Hepatocyte (in vitro differentiated cells): ENCODE measurements around the gene NARS2. TPM values are rescaled to one million over a fixed set of nuclear protein-coding genes. Genes with fewer than 3 reads are reported as not detected.

ENCODE experiments used
- DNase-seq: peaks from one replicate; pipeline ENCODE4 v3.0.0-alpha.2; 2016; ENCODE audit warnings: low spot score
- H2AFZ ChIP-seq: fragments of 200-600 bp; sonication (generic); 2 replicates; pipeline ENCODE4 v1.6.0; 2016; ENCODE audit warnings: antibody characterized with exemption, mild to moderate bottlenecking
- H3K27ac ChIP-seq: fragments of 200-600 bp; sonication (generic); 2 replicates; pipeline ENCODE4 v1.5.1; 2016; ENCODE audit warnings: mild to moderate bottlenecking
- H3K27me3 ChIP-seq: fragments of 200-600 bp; sonication (generic); 2 replicates; pipeline ENCODE4 v1.6.1; 2016
- H3K36me3 ChIP-seq: fragments of 200-600 bp; sonication (generic); replicated peaks from 2 replicates; pipeline ENCODE4 v1.5.1; 2016; ENCODE audit warnings: low read depth; ENCODE audit not compliant: insufficient read depth
- H3K4me1 ChIP-seq: fragments of 200-600 bp; sonication (generic); 2 replicates; pipeline ENCODE4 v1.5.1; 2016; ENCODE audit warnings: mild to moderate bottlenecking, moderate library complexity; ENCODE audit not compliant: insufficient read depth
- H3K4me2 ChIP-seq: fragments of 200-600 bp; sonication (generic); 2 replicates; pipeline ENCODE4 v1.6.0; 2016
- H3K4me3 ChIP-seq: fragments of 200-600 bp; sonication (generic); 2 replicates; pipeline ENCODE4 v1.5.1; 2016; ENCODE audit warnings: mild to moderate bottlenecking
- H3K79me2 ChIP-seq: fragments of 200-600 bp; sonication (generic); 2 replicates; pipeline ENCODE4 v1.6.0; 2017; ENCODE audit warnings: mild to moderate bottlenecking
- H3K9me2 ChIP-seq: fragments of 200-600 bp; sonication (generic); replicated peaks from 2 replicates; pipeline ENCODE4 v1.6.0; 2017; ENCODE audit warnings: mild to moderate bottlenecking; ENCODE audit not compliant: insufficient read depth
- H3K9me3 ChIP-seq: fragments of 200-600 bp; sonication (generic); 2 replicates; pipeline ENCODE4 v1.5.1; 2016; ENCODE audit warnings: low read depth, mild to moderate bottlenecking
- H4K20me1 ChIP-seq: fragments of 200-600 bp; sonication (generic); 2 replicates; pipeline ENCODE4 v1.6.0; 2016; ENCODE audit warnings: mild to moderate bottlenecking; ENCODE audit not compliant: insufficient read depth, poor library complexity, severe bottlenecking
- CTCF ChIP-seq: fragments of 200-600 bp; sonication (generic); IDR thresholded peaks from 2 replicates; pipeline ENCODE4 v1.5.1; 2016; ENCODE audit warnings: antibody characterized with exemption, mild to moderate bottlenecking; ENCODE audit not compliant: poor library complexity
- EZH2 ChIP-seq: fragments of 200-600 bp; sonication (generic); IDR thresholded peaks from 2 replicates; pipeline ENCODE4 v1.6.1; 2016; ENCODE audit warnings: antibody characterized with exemption, mild to moderate bottlenecking, borderline replicate concordance
- EZH2phosphoT487 ChIP-seq: fragments of 200-600 bp; sonication (generic); IDR thresholded peaks from one replicate; pipeline ENCODE4 v1.6.1; 2018; ENCODE audit warnings: antibody characterized with exemption, mild to moderate bottlenecking, low read depth, moderate library complexity; ENCODE audit not compliant: unreplicated experiment, severe bottlenecking
- WGBS: methylation state at CpG from one replicate; pipeline ENCODE4 v1.1.6; 2016; ENCODE audit warnings: low lambda C conversion rate; ENCODE audit errors: missing lambda C conversion rate; 5-methylcytosine and 5-hydroxymethylcytosine counted together
- polyA plus RNA-seq: library from polyadenylated mRNA; unstranded; fragments of >200 nt; fragmentation: Nextera tagmentation; extraction: Ambion mirVana; gene quantifications from 2 replicates; pipeline ENCODE4 v1.2.1, GENCODE V29; 2016
- total RNA-seq: library from RNA; depleted of rRNA; stranded (reverse); fragments of >200 nt; gene quantifications from 2 replicates; pipeline ENCODE4 v1.2.3, GENCODE V29; 2014

Gene NARS2
- total and polyA plus RNA-seq, 2 experiments from 2014 or later: 17.5 to 19.1 TPM

- no peaks in the 10 kb centered on the region for H3K36me3 ChIP-seq
- WGBS: 81% methylated on average over 4 of the region's 4 CpGs
Measured at GRCh38 chr11:78472905-78473304, 101.8 kb downstream of the NARS2 start.

GRCh38 chr11:78472382-78472781, 102.3 kb downstream of the NARS2 start:
- H3K27me3 ChIP-seq: no peaks in the 10 kb centered on the region
- no peak overlapping the region for H3K4me2 ChIP-seq
- DNase-seq: no peak
- no peaks in the 10 kb centered on the region for H3K4me1 ChIP-seq
- H2AFZ ChIP-seq: no peak overlapping the region
- no peaks in the 10 kb centered on the region for H3K79me2 ChIP-seq
- WGBS: 94% methylated on average over 3 of the region's 3 CpGs
- H4K20me1 ChIP-seq: no peaks in the 10 kb centered on the region
- no peak overlapping the region for H3K27ac ChIP-seq
- no peaks in the 10 kb centered on the region for H3K9me2 ChIP-seq
- TF ChIP-seq EZH2: no peak
- TF ChIP-seq EZH2phosphoT487: no peak
- no peak for TF ChIP-seq CTCF
- H3K36me3 ChIP-seq: no peaks in the 10 kb centered on the region
- no peak overlapping the region for H3K4me3 ChIP-seq
- no peaks in the 10 kb centered on the region for H3K9me3 ChIP-seq

More at GRCh38 chr11:78472905-78473304, 101.8 kb downstream of the NARS2 start:
- Histone ChIP-seq H3K4me3 (no peak overlapping the region), H3K79me2 (no peaks in the 10 kb centered on the region), H3K9me2 (no peaks in the 10 kb centered on the region), H3K9me3 (no peaks in the 10 kb centered on the region), H3K4me1 (no peaks in the 10 kb centered on the region), H3K27ac (no peak overlapping the region), H4K20me1 (no peaks in the 10 kb centered on the region), H3K4me2 (no peak overlapping the region), H2AFZ (no peak overlapping the region), H3K27me3 (no peaks in the 10 kb centered on the region)
- TF ChIP-seq CTCF (no peak), EZH2 (no peak), EZH2phosphoT487 (no peak)
- no peak for DNase-seq

- H2AFZ ChIP-seq: no peak overlapping the region
- H3K27me3 ChIP-seq: no peaks in the 10 kb centered on the region
- no peaks in the 10 kb centered on the region for H3K4me1 ChIP-seq
- no peaks in the 10 kb centered on the region for H3K79me2 ChIP-seq
- H3K9me3 ChIP-seq: no peaks in the 10 kb centered on the region
- no peak overlapping the region for H3K27ac ChIP-seq
- no peak overlapping the region for H3K4me2 ChIP-seq
- no peak for DNase-seq
- TF ChIP-seq EZH2: no peak
- no peak for TF ChIP-seq CTCF
- TF ChIP-seq EZH2phosphoT487: no peak
- H4K20me1 ChIP-seq: no peaks in the 10 kb centered on the region
- no peaks in the 10 kb centered on the region for H3K36me3 ChIP-seq
- 66% methylated on average over 3 of the region's 3 CpGs for WGBS
- H3K9me2 ChIP-seq: no peaks in the 10 kb centered on the region
- no peak overlapping the region for H3K4me3 ChIP-seq
Measured at GRCh38 chr11:78470861-78471442, 103.7 kb downstream of the NARS2 start.

- DNase-seq: no peak
- Histone ChIP-seq H3K4me1 (no peaks in the 10 kb centered on the region), H3K27me3 (no peaks in the 10 kb centered on the region), H2AFZ (no peak overlapping the region), H3K79me2 (no peaks in the 10 kb centered on the region), H4K20me1 (no peaks in the 10 kb centered on the region), H3K9me2 (no peaks in the 10 kb centered on the region), H3K9me3 (no peaks in the 10 kb centered on the region), H3K4me3 (no peak overlapping the region), H3K27ac (no peak overlapping the region), H3K36me3 (no peaks in the 10 kb centered on the region), H3K4me2 (no peak overlapping the region)
- 98% methylated on average over 3 of the region's 3 CpGs for WGBS
- TF ChIP-seq EZH2: no peak
- TF ChIP-seq CTCF: no peak
- no peak for TF ChIP-seq EZH2phosphoT487
Measured at GRCh38 chr11:78469896-78470295, 104.8 kb downstream of the NARS2 start.
